HG02981 (cell line): Measurements from ENCODE around the gene YDJC.
"Not testable (repeated sequence)": the region's sequence is repeated elsewhere in the genome, so short reads cannot be mapped to it uniquely, and the experiment has no call there.

Experiments
- ATAC-seq: cut with Tn5 transposase; IDR thresholded peaks from one replicate; pipeline ENCODE4 v1.9.1; 2021; ENCODE audit warnings: mild to moderate bottlenecking, moderate library complexity; ENCODE audit not compliant: unreplicated experiment

Gene YDJC

GRCh38 chr22:21632931-21633330, 3.1 kb upstream of the YDJC start:
- ATAC-seq = no peak

- ATAC-seq = no peak
Measured at GRCh38 chr22:21632237-21632895, 2.5 kb upstream of the YDJC start, which contains the start of gene CCDC116. CCDC116 (plus strand) TSS chr22:21632760; CDS start chr22:21633182, 422 bp downstream.

GRCh38 chr22:21631025-21631424, 1.2 kb upstream of the YDJC start:
- no peak for ATAC-seq

GRCh38 chr22:21628386-21629254, 1.2 kb downstream of the YDJC start:
- ATAC-seq = no peak

- ATAC-seq = no peak
Measured at GRCh38 chr22:21626735-21627469, 2.9 kb downstream of the YDJC start.

GRCh38 chr22:21626073-21626734, 3.6 kb downstream of the YDJC start:
- ATAC-seq = no peak

GRCh38 chr22:21624880-21625791, 4.7 kb downstream of the YDJC start:
- ATAC-seq = no peak

GRCh38 chr22:21624120-21624879, 5.5 kb downstream of the YDJC start:
- ATAC-seq = no peak

- no peak for ATAC-seq
Measured at GRCh38 chr22:21623648-21623970, 6.2 kb downstream of the YDJC start.

GRCh38 chr22:21622919-21623647, 6.7 kb downstream of the YDJC start:
- no peak for ATAC-seq

GRCh38 chr22:21622011-21622918, 7.6 kb downstream of the YDJC start:
- no peak for ATAC-seq

- no peak for ATAC-seq
Measured at GRCh38 chr22:21621025-21621424, 8.8 kb downstream of the YDJC start.

GRCh38 chr22:21617337-21617736, 12.5 kb downstream of the YDJC start:
- not testable (repeated sequence) for ATAC-seq

GRCh38 chr22:21615731-21616130, 14.1 kb downstream of the YDJC start:
- ATAC-seq = no peak

- ATAC-seq = no peak
Measured at GRCh38 chr22:21613553-21614233, 16.1 kb downstream of the YDJC start.

GRCh38 chr22:21612858-21613257, 17.0 kb downstream of the YDJC start:
- ATAC-seq = no peak
